NOMO-1 treated with dmso at 0.1 percent for 144 hours (cell line): ENCODE results near the gene RPLP2.
A peak's percentile ranks its signal among the peaks of the same experiment; 100 is the strongest.

Experiments used
- DNase-seq: peaks from one replicate; lab custom pipeline; 2025; ENCODE audit not compliant: unreplicated experiment; lab: John Stamatoyannopoulos, UW

Gene RPLP2

GRCh38 chr11:791658-792534 lies 17.9 kb upstream of the RPLP2 start:
- no peak for DNase-seq

- no peak for DNase-seq
These were observed 17.3 kb upstream of the RPLP2 start for GRCh38 chr11:792535-792821.

GRCh38 chr11:792873-793272 lies 16.9 kb upstream of the RPLP2 start:
- DNase-seq, result no peak

GRCh38 chr11:793556-793955 lies 16.2 kb upstream of the RPLP2 start:
- DNase-seq, result no peak

- DNase-seq, result no peak
These were observed 15.6 kb upstream of the RPLP2 start for GRCh38 chr11:794013-794765.

- no peak for DNase-seq
These were observed 14.8 kb upstream of the RPLP2 start for GRCh38 chr11:794766-795633.

GRCh38 chr11:795634-796564 lies 13.9 kb upstream of the RPLP2 start:
- DNase-seq, result peak; percentile 84

GRCh38 chr11:796565-797295 lies 13.0 kb upstream of the RPLP2 start:
- no peak for DNase-seq

- peak; percentile 58 for DNase-seq
These were observed 12.3 kb upstream of the RPLP2 start for GRCh38 chr11:797296-798092.

- DNase-seq, result peak; percentile 67
These were observed 11.6 kb upstream of the RPLP2 start, which contains the start of gene SLC25A22 for GRCh38 chr11:798093-798713. TSS of gene SLC25A22 (minus strand) at chr11:798281. CDS start at chr11:795006, 3,275 bp downstream.

GRCh38 chr11:799641-800316 lies 10.0 kb upstream of the RPLP2 start:
- DNase-seq, result no peak

GRCh38 chr11:800473-800872 lies 9.3 kb upstream of the RPLP2 start:
- no peak for DNase-seq

- DNase-seq, result no peak
These were observed 8.5 kb upstream of the RPLP2 start for GRCh38 chr11:801097-801780.

GRCh38 chr11:802018-802617 lies 7.6 kb upstream of the RPLP2 start:
- no peak for DNase-seq

- DNase-seq, result no peak
These were observed 6.9 kb upstream of the RPLP2 start for GRCh38 chr11:802693-803466.

GRCh38 chr11:803467-803742 lies 6.4 kb upstream of the RPLP2 start:
- no peak for DNase-seq
